MG63 (cell line): Measurements from ENCODE around the gene PROS1. TPM values are rescaled to one million over a fixed set of nuclear protein-coding genes. Genes with fewer than 3 reads are reported as not detected.

Experiments used
- total RNA-seq: library from RNA; depleted of rRNA; stranded (reverse); fragments of >200 nt; shearing (Covaris generic); gene quantifications from 2 replicates; pipeline ENCODE4 v1.2.3, GENCODE V29; 2014; ENCODE audit warnings: low replicate concordance; rRNA removed

Gene PROS1
- total RNA-seq, 1 experiment from 2014 or later = 5.4 TPM

Other genes starting within 250 kb of the PROS1 start
- gene ARL13B, start 6.3 kb upstream of the PROS1 start, total RNA-seq = 6.6 TPM in 2 replicates
- gene STX19, start 54.7 kb upstream of the PROS1 start, total RNA-seq = not detected in 2 replicates
- gene DHFR2, start 89.0 kb upstream of the PROS1 start, total RNA-seq = 2.5 and 3.8 TPM in 2 replicates
- gene NSUN3, start 89.2 kb upstream of the PROS1 start, total RNA-seq = 5.7 and 12.7 TPM in 2 replicates